ENCODE data around the gene HSPG2.

HSPG2 gene

GRCh38 chr1:21898326-21899200, 38.5 kb downstream of the HSPG2 start:
- 92 to 94% methylated on average over 16 of the region's 16 CpGs for WGBS, 2 experiments
- H3K36me3 ChIP-seq (ENCODE audit: control insufficient read depth, insufficient read depth, low read length), result no peaks in the 10 kb centered on the region
- H3K9me3 ChIP-seq (ENCODE audit: control insufficient read depth, low read length), result no peaks in the 10 kb centered on the region
- H3K27me3 ChIP-seq (ENCODE audit: control insufficient read depth, insufficient read depth, low read length, poor library complexity, severe bottlenecking), result no peaks in the 10 kb centered on the region
- no peak overlapping the region for H3K27ac ChIP-seq (ENCODE audit: insufficient read depth, low read depth, low read length, poor library complexity, severe bottlenecking)
- H3K4me3 ChIP-seq (ENCODE audit: insufficient read depth, low read depth, low read length), result no peak overlapping the region
- H3K4me1 ChIP-seq (ENCODE audit: control insufficient read depth, insufficient read depth, low read length), result peaks cover 26% of the 10 kb centered on the region

GRCh38 chr1:21897844-21898243, 39.3 kb downstream of the HSPG2 start:
- peaks cover 26% of the 10 kb centered on the region for H3K4me1 ChIP-seq (ENCODE audit: control insufficient read depth, insufficient read depth, low read length)
- no peaks in the 10 kb centered on the region for H3K27me3 ChIP-seq (ENCODE audit: control insufficient read depth, insufficient read depth, low read length, poor library complexity, severe bottlenecking)
- WGBS, 2 experiments, result 96 to 98% methylated on average over 4 of the region's 4 CpGs
- no peak overlapping the region for H3K4me3 ChIP-seq (ENCODE audit: insufficient read depth, low read depth, low read length)
- H3K36me3 ChIP-seq (ENCODE audit: control insufficient read depth, insufficient read depth, low read length), result no peaks in the 10 kb centered on the region
- no peaks in the 10 kb centered on the region for H3K9me3 ChIP-seq (ENCODE audit: control insufficient read depth, low read length)
- no peak overlapping the region for H3K27ac ChIP-seq (ENCODE audit: insufficient read depth, low read depth, low read length, poor library complexity, severe bottlenecking)

DNA sequence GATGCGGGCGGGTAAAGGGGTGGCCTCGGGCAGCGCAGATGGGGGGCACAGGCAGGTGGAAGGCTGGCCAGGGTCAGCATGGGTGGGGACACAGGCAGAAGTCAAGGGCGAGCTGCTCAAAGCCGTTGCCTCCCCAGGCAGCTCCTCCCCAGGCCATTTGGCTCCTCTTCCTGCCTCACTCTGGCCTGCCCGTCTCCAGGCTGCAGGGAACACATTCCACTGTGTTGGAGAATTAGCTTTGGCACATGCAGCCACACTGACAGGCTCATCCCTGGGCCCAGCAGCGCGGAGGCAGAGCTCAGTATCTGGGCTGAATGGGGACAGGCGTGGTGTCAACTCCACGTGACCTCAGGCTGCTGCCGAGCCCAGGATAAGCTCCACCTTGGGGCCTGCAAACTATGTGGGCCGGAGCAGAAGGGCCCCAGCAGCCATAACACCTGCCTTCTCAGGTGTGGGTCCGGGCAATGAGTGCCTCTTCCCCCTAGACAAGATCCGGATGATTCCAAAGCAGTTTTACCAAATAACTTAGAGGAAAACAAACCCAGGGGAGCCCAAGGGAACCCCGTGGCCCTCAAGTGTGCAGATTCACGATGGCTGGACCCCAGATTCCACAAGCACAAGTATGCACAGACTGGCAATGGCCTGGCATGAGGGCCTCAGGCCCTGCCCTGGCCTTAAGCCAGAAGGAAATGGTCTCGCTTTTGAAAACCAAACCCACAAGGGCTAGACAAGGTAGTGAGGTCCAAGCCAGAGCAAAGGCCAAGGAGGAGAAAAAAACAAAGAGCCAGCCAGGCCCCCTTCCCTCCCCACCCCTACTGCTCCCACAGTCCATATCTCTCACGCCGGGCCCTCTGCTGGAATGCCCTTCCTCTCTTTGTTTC, 40.2 kb downstream of the HSPG2 start:
- no peaks in the 10 kb centered on the region for H3K27me3 ChIP-seq (ENCODE audit: control insufficient read depth, insufficient read depth, low read length, poor library complexity, severe bottlenecking)
- H3K4me3 ChIP-seq (ENCODE audit: insufficient read depth, low read depth, low read length), result no peak overlapping the region
- H3K9me3 ChIP-seq (ENCODE audit: control insufficient read depth, low read length), result no peaks in the 10 kb centered on the region
- 86 to 89% methylated on average over 20 of the region's 20 CpGs for WGBS, 2 experiments
- H3K27ac ChIP-seq (ENCODE audit: insufficient read depth, low read depth, low read length, poor library complexity, severe bottlenecking), result no peak overlapping the region
- H3K36me3 ChIP-seq (ENCODE audit: control insufficient read depth, insufficient read depth, low read length), result no peaks in the 10 kb centered on the region
- H3K4me1 ChIP-seq (ENCODE audit: control insufficient read depth, insufficient read depth, low read length), result peaks cover 18% of the 10 kb centered on the region

- Histone ChIP-seq H3K36me3 (ENCODE audit: control insufficient read depth, insufficient read depth, low read length) (no peaks in the 10 kb centered on the region), H3K27ac (ENCODE audit: insufficient read depth, low read depth, low read length, poor library complexity, severe bottlenecking) (no peak overlapping the region), H3K4me3 (ENCODE audit: insufficient read depth, low read depth, low read length) (no peak overlapping the region), H3K4me1 (ENCODE audit: control insufficient read depth, insufficient read depth, low read length) (peaks cover 10% of the 10 kb centered on the region), H3K27me3 (ENCODE audit: control insufficient read depth, insufficient read depth, low read length, poor library complexity, severe bottlenecking) (no peaks in the 10 kb centered on the region), H3K9me3 (ENCODE audit: control insufficient read depth, low read length) (no peaks in the 10 kb centered on the region)
- 95 to 97% methylated on average over 8 of the region's 8 CpGs for WGBS, 2 experiments
These were observed 41.1 kb downstream of the HSPG2 start for GRCh38 chr1:21896026-21896425.

DNA sequence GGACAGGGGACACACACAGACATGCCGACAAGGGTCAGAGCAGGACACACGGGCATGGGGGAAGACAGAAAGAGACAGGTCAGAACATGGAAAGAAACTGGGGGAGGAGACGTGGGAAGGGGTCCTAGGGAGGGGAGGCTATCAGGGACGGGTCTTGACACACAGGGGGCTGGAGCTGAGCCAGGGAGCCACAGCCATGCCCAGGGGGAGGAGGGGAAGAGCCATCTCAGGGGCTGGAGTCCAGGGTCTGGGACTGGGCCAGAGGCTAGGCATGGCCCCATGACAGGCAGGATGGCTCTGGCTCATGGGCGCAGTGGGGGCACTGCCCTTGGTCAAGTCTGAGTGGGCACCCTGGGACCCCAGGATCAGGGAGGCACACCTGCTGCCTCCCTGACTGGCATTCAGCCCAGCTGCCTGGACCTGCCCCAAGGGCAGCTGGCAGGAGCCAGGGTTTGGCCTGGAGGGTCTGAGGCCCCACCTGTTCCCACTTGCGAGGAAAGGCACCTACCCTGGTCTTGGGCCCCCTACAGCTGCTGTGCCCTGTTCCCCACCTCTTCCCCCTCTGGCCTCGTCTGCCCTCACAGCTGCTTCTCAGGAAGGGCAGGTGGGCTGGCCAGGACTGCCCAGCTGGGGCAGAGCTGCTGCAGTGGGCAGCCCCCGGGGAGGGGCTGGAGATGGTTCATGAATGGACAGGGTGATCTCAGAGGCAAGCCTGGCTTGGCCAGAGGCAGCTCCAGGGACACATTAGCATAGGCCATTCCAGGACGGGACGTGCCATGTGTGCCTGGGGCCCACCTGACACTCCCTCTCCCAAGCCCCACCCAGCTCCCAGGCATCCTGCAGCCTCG, 42.9 kb downstream of the HSPG2 start:
- 88 to 89% methylated on average over 11 of the region's 11 CpGs for WGBS, 2 experiments
- no peaks in the 10 kb centered on the region for H3K27me3 ChIP-seq (ENCODE audit: control insufficient read depth, insufficient read depth, low read length, poor library complexity, severe bottlenecking)
- H3K36me3 ChIP-seq (ENCODE audit: control insufficient read depth, insufficient read depth, low read length), result no peaks in the 10 kb centered on the region
- H3K27ac ChIP-seq (ENCODE audit: insufficient read depth, low read depth, low read length, poor library complexity, severe bottlenecking), result no peak overlapping the region
- no peak overlapping the region for H3K4me3 ChIP-seq (ENCODE audit: insufficient read depth, low read depth, low read length)
- H3K4me1 ChIP-seq (ENCODE audit: control insufficient read depth, insufficient read depth, low read length), result no peaks in the 10 kb centered on the region
- no peaks in the 10 kb centered on the region for H3K9me3 ChIP-seq (ENCODE audit: control insufficient read depth, low read length)

- no peaks in the 10 kb centered on the region for H3K36me3 ChIP-seq (ENCODE audit: control insufficient read depth, insufficient read depth, low read length)
- 90 to 92% methylated on average over 14 of the region's 14 CpGs for WGBS, 2 experiments
These were observed 43.9 kb downstream of the HSPG2 start for GRCh38 chr1:21893046-21893805.

DNA sequence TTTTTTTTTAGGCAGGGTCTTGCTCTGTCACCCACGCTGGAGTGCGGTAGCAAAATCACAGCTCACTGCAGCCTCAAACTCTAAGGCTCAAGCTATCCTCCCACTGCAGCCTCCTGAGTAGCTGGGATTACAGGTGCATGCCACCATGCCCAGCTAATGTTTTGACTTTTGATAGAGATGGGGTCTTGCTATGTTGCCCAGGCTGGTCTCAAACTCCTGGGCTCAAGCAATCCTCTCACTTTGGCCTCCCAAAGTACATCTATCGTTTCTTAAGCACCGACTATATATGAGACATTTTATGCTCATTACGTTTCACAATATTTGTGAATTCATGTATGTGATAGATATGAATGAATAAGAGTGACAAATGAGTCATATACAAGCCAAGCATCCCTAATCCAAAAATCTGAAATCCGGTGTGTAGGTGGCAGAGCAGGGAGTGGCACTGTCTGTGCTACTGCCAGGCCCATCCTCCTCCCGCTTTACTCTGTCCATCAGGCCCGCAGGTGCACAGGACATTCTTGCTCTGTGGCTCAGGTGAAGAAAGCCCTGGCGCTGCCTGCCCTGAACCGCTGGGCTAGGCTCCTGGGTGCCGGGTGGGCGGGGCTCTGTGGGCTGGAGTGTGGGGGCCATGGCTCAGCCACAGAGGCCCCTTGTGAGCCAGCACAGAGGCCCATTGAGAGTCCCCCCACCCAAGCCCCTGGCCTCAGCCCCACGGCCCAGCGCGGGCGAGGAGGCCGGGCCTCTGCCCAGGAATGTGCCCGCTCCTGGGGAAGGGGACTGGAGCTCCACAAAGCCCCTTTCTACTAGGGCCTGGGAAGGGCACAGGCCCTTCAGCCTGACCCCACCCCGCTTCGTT, 45.3 kb downstream of the HSPG2 start:
- 95 to 96% methylated on average over 20 of the region's 20 CpGs for WGBS, 2 experiments
- Histone ChIP-seq H3K27me3 (ENCODE audit: control insufficient read depth, insufficient read depth, low read length, poor library complexity, severe bottlenecking) (no peaks in the 10 kb centered on the region), H3K27ac (ENCODE audit: insufficient read depth, low read depth, low read length, poor library complexity, severe bottlenecking) (no peak overlapping the region), H3K36me3 (ENCODE audit: control insufficient read depth, insufficient read depth, low read length) (no peaks in the 10 kb centered on the region), H3K4me1 (ENCODE audit: control insufficient read depth, insufficient read depth, low read length) (no peaks in the 10 kb centered on the region), H3K4me3 (ENCODE audit: insufficient read depth, low read depth, low read length) (no peak overlapping the region), H3K9me3 (ENCODE audit: control insufficient read depth, low read length) (no peaks in the 10 kb centered on the region)

More at GRCh38 chr1:21893046-21893805, 43.9 kb downstream of the HSPG2 start:
- Histone ChIP-seq H3K27ac (ENCODE audit: insufficient read depth, low read depth, low read length, poor library complexity, severe bottlenecking) (no peak overlapping the region), H3K27me3 (ENCODE audit: control insufficient read depth, insufficient read depth, low read length, poor library complexity, severe bottlenecking) (no peaks in the 10 kb centered on the region), H3K4me3 (ENCODE audit: insufficient read depth, low read depth, low read length) (no peak overlapping the region), H3K9me3 (ENCODE audit: control insufficient read depth, low read length) (no peaks in the 10 kb centered on the region), H3K4me1 (ENCODE audit: control insufficient read depth, insufficient read depth, low read length) (no peaks in the 10 kb centered on the region)

DNA sequence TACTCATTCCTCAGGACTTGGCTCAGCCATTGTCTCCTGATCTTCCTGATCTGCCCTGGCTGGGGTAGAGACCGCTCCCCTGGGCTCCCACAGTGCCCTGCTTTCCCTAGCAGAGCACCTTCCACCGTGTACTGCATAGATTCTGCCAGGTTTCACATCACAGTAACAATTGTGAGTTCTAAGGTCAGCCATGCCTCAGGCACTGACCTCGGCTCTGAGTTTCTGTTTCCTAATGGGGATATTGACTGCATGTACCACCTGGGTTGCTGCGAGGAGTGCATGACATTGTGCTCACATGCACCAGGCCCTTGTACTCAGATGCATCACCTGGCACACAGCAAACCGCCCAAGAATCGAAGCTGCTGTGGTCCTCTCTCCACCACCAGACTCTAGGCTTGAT, 46.0 kb downstream of the HSPG2 start:
- 92 to 94% methylated on average over 6 of the region's 6 CpGs for WGBS, 2 experiments
- no peak overlapping the region for H3K27ac ChIP-seq (ENCODE audit: insufficient read depth, low read depth, low read length, poor library complexity, severe bottlenecking)
- H3K4me1 ChIP-seq (ENCODE audit: control insufficient read depth, insufficient read depth, low read length), result no peaks in the 10 kb centered on the region
- H3K4me3 ChIP-seq (ENCODE audit: insufficient read depth, low read depth, low read length), result no peak overlapping the region
- H3K27me3 ChIP-seq (ENCODE audit: control insufficient read depth, insufficient read depth, low read length, poor library complexity, severe bottlenecking), result no peaks in the 10 kb centered on the region
- H3K36me3 ChIP-seq (ENCODE audit: control insufficient read depth, insufficient read depth, low read length), result no peaks in the 10 kb centered on the region
- no peaks in the 10 kb centered on the region for H3K9me3 ChIP-seq (ENCODE audit: control insufficient read depth, low read length)

DNA sequence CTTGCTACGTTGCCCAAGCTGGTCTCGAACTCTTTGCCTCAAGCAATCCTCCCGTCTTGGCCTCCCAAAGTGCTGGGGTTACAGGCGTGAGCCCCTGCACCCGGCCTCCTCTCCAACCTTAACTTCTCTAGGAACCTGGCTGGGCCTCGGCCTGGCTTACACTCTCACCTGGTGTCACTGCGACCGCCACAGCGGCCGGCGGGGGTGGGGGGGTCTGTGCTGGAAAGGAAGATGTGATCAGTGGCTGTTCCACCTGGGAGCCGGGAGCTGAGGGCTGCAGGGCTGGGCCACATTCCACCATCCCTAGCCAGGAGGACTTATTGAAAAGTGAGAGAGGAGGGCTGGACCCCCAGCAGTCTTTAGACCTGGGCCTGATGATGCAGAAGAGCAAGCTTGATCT, 48.6 kb downstream of the HSPG2 start:
- no peak overlapping the region for H3K4me3 ChIP-seq (ENCODE audit: insufficient read depth, low read depth, low read length)
- H3K36me3 ChIP-seq (ENCODE audit: control insufficient read depth, insufficient read depth, low read length), result no peaks in the 10 kb centered on the region
- H3K4me1 ChIP-seq (ENCODE audit: control insufficient read depth, insufficient read depth, low read length), result no peaks in the 10 kb centered on the region
- no peak overlapping the region for H3K27ac ChIP-seq (ENCODE audit: insufficient read depth, low read depth, low read length, poor library complexity, severe bottlenecking)
- H3K9me3 ChIP-seq (ENCODE audit: control insufficient read depth, low read length), result no peaks in the 10 kb centered on the region
- 90 to 95% methylated on average over 12 of the region's 12 CpGs for WGBS, 2 experiments
- H3K27me3 ChIP-seq (ENCODE audit: control insufficient read depth, insufficient read depth, low read length, poor library complexity, severe bottlenecking), result no peaks in the 10 kb centered on the region
